ENCODE data around the gene KPNA1.
"Not testable (repeated sequence)": the region's sequence is repeated elsewhere in the genome, so short reads cannot be mapped to it uniquely, and the experiment has no call there.

Gene KPNA1

GRCh38 chr3:122493296-122493695 lies 21.4 kb downstream of the KPNA1 start:
- no peak for DNase-seq (ENCODE audit: low read depth)
- H3K4me3 ChIP-seq (ENCODE audit: low read depth, low read length) = no peak overlapping the region

- no peak for DNase-seq (ENCODE audit: low read depth)
- H3K4me3 ChIP-seq (ENCODE audit: low read depth, low read length) = no peak overlapping the region
Observed at GRCh38 chr3:122488262-122488973, 26.3 kb downstream of the KPNA1 start.

DNA sequence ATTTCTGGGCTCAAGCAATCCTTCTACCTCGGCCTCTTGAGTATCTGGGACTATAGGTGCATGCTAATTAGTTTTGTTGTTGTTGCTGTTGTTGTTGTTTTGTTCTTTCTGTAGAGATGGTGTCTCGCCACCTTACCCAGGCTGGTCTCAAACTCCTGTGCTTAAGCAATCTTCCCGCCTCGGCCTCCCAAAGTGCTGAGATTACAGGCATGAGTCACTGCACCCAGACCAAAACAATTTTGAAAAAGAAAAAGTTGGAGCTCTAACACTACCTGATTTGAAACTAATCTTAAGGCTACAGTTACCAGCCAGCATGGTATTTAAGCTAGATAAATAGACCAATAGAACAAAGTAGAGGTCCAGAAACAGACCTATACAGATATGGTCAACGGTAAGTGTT lies 29.8 kb downstream of the KPNA1 start:
- no peak overlapping the region for H3K4me3 ChIP-seq (ENCODE audit: low read depth, low read length)
- DNase-seq (ENCODE audit: low read depth) = peak; percentile 17

DNA sequence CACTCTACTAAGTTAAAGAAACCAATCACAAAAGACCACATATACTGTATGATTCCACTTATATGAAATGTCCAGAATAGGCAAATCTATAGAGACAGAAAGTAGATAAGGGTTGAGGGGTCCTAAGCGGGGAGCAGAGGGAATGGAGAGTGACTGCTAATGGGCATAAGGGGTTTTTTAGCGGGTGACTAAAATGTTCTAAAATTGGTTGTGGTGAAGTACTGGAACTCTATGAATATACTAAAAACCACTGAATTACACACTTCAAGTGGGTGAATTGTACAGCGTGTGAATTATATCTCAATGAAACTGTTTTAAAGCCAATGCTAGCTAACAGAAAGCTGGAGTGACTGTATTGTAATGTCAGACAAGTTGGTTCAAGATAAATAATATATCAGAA lies 33.3 kb downstream of the KPNA1 start:
- H3K4me3 ChIP-seq (ENCODE audit: low read depth, low read length) = no peak overlapping the region
- DNase-seq (ENCODE audit: low read depth) = no peak

GRCh38 chr3:122476532-122476931 lies 38.2 kb downstream of the KPNA1 start:
- DNase-seq (ENCODE audit: low read depth) = no peak
- no peak overlapping the region for H3K4me3 ChIP-seq (ENCODE audit: low read depth, low read length)

GRCh38 chr3:122475316-122475715 lies 39.4 kb downstream of the KPNA1 start:
- DNase-seq (ENCODE audit: low read depth) = no peak

DNA sequence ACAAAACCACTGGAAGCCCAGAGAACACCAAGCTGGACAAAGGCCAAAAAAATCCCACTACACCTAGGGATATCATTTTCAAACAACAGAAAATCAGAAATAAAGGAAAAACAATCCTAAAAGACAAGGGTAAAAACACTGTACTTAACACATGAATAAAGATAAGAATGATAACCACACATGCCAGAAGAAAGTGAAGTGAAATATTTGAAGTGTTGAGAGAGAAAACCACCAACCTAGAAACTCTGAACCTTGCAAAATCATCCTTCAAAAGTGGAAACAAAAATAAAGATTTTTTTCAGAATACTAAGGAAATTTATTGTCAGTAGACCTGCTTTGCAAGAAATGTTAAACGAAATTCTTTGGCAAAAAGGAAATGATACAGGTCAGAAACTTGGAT lies 45.1 kb downstream of the KPNA1 start:
- DNase-seq (ENCODE audit: low read depth) = no peak
- H3K4me3 ChIP-seq (ENCODE audit: low read depth, low read length) = no peak overlapping the region

More at GRCh38 chr3:122475316-122475715, 39.4 kb downstream of the KPNA1 start:
- H3K4me3 ChIP-seq (ENCODE audit: low read depth, low read length) = no peak overlapping the region

GRCh38 chr3:122468896-122469533 lies 45.7 kb downstream of the KPNA1 start:
- H3K4me3 ChIP-seq (ENCODE audit: low read depth, low read length) = no peak overlapping the region
- no peak for DNase-seq (ENCODE audit: low read depth)

GRCh38 chr3:122466701-122467240 lies 48.0 kb downstream of the KPNA1 start:
- no peak for DNase-seq (ENCODE audit: low read depth)
- no peak overlapping the region for H3K4me3 ChIP-seq (ENCODE audit: low read depth, low read length)

DNA sequence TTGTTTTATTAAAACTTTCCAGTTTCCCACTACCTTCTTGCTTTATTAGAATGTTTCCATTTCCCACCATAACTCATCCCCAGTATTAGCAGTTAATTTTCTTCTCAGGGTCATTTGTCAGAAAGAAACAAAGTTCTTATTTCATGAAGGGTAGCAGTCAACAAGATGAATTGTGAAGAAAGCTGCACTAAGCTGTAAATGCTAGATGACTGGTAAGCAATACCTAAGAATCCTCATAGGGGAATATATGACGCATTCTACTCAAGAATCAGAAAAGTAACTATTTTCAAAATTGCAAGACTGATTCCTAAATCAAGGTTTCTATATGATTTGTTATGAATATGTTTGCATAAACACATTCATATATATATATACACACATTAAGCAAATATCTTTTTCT lies 50.1 kb downstream of the KPNA1 start:
- no peak overlapping the region for H3K4me3 ChIP-seq (ENCODE audit: low read depth, low read length)
- no peak for DNase-seq (ENCODE audit: low read depth)

GRCh38 chr3:122462406-122462805 lies 52.3 kb downstream of the KPNA1 start:
- H3K4me3 ChIP-seq (ENCODE audit: low read depth, low read length) = no peak overlapping the region
- no peak for DNase-seq (ENCODE audit: low read depth)

DNA sequence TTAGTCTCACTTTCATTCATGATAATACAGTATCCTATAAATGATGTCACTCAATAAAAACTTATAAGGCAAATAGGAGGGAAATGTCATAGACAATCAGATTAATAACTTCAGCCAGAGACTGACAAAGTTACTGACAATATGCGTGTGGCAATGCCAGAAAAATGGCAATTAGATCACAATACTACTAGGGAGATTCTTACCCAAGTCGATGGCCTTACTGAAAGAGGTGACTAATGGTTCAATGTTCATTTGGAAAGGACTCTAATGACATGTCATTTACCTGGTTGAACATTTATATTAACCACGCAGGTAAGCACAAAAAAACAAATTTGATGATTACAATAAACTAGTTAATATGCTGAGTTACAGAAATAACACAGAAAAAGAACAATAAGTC lies 52.9 kb downstream of the KPNA1 start:
- no peak for DNase-seq (ENCODE audit: low read depth)
- no peak overlapping the region for H3K4me3 ChIP-seq (ENCODE audit: low read depth, low read length)

DNA sequence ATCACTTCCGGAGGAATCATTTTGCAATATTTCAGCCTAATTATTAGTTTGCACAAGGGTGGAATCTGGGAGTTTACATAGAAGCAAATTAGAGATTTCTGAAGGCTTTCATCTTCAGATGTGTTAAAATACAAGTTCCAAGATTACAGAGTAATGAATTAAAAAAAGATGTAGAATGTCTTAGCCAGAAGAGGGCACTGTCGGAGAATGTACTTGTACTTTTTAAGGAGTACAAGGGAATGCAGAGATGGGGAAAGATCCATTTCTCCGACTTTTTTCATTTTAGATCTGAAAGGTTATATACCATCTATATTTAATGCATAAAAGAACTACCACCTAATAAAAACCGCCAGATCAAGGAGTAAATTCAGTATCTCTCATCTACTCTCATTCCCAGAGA lies 55.7 kb downstream of the KPNA1 start:
- H3K4me3 ChIP-seq (ENCODE audit: low read depth, low read length) = no peak overlapping the region
- peak; percentile 13 for DNase-seq (ENCODE audit: low read depth)

GRCh38 chr3:122457706-122458105 lies 57.0 kb downstream of the KPNA1 start:
- no peak overlapping the region for H3K4me3 ChIP-seq (ENCODE audit: low read depth, low read length)
- DNase-seq (ENCODE audit: low read depth) = no peak

- DNase-seq (ENCODE audit: low read depth) = no peak
- H3K4me3 ChIP-seq (ENCODE audit: low read depth, low read length) = no peak overlapping the region
Observed at GRCh38 chr3:122456074-122456473, 58.7 kb downstream of the KPNA1 start.

DNA sequence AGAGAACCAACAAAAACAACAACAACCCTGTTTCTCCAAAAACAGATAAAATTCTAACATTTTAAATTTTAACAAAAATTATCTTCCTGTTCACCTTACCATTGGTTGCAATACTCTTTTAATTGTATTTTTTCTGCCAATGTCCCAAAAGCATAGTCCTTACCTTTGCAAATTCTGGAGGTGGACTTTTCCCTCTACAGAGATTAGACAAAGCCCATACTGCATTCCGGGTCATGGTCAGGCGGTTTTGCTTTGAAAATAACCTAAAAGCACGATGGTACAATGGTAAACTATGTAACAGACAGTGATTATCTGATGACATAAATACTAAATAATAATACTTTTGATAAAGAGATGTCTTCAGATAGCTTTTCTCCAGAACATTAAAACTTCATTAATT lies 63.4 kb downstream of the KPNA1 start:
- no peak overlapping the region for H3K4me3 ChIP-seq (ENCODE audit: low read depth, low read length)
- no peak for DNase-seq (ENCODE audit: low read depth)

DNA sequence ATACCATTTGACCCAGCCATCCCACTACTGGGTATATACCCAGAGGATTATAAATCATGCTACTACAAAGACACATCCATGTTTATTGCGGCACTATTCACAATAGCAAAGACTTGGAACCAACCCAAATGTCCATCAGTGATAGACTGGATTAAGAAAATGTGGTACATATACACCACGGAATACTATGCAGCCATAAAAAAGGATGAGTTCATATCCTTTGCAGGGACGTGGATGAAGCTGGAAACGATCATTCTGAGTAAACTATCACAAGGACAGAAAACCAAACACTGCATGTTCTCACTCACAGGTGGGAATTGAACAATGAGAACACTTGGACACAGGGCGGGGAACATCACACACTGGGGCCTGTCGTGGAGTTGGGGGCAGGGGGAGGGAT lies 66.5 kb downstream of the KPNA1 start:
- H3K4me3 ChIP-seq (ENCODE audit: low read depth, low read length) = not testable (repeated sequence)

GRCh38 chr3:122444491-122444887 lies 70.2 kb downstream of the KPNA1 start:
- not testable (repeated sequence) for DNase-seq (ENCODE audit: low read depth); H3K4me3 ChIP-seq (ENCODE audit: low read depth, low read length)

More for the DNA sequence above, 66.5 kb downstream of the KPNA1 start:
- DNase-seq (ENCODE audit: low read depth) = not testable (repeated sequence)

DNA sequence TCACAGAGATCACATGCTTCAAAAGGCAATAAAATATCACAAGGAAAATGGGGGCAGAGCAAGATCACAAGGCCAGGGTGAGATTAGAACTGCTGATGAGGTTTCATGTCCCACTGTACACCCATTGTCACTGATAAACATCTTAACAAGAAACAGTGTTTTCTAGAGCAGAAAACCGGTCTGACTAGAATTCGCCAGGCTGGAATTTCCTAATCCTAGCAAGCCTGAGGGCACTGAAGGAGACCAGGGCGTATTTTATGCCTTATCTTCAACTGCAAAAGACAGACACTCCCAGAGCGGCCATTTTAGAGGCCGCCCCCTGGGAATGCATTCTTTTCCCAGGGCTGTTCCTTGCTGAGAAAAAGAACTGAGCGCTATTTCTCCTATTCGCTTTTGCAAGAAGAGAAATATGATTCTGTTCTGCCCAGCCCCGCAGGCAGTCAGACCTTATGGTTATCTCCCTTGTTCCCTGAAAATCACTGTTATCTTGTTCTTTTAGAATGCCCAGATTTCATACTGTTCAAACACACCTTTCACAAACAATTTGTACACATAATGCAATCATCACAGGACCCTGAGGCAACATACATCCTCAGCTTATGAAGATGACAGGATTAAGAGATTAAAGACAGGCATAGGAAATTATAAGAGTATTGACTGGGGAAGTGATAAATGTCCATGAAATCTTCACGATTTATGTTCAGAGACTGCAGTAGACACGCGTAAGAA lies 70.8 kb downstream of the KPNA1 start:
- H3K4me3 ChIP-seq (ENCODE audit: low read depth, low read length); DNase-seq (ENCODE audit: low read depth): not testable (repeated sequence)

DNA sequence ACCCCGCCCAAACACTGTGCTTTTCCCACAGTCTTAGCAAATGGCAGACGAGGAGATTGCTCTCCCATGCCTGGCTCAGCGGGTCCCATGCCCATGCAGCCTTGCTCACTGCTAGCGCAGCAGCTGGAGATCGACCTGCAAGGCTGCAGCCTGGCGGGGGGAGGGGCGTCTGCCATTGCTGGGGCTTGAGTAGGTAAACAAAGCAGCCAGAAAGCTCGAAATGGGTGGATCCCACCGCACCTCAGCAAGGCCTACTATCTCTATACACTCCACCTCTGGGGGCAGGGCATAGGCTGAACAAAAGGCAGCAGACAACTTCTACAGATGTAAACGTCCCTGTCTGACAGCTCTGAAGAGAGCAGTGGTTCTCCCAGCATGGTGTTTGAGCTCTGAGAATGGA lies 71.6 kb downstream of the KPNA1 start:
- no peak for DNase-seq (ENCODE audit: low read depth)
- no peak overlapping the region for H3K4me3 ChIP-seq (ENCODE audit: low read depth, low read length)

Measured in skeletal muscle cell (primary cell).